HepG2 (cell line): Measurements from ENCODE around the gene NUAK1. TPM values are rescaled to one million over a fixed set of nuclear protein-coding genes. Genes with fewer than 3 reads are reported as not detected.

Experiments
- MXD3 ChIP-seq: IDR thresholded peaks from 2 replicates; pipeline ENCODE4 v1.6.1; 2016; ENCODE audit warnings: mild to moderate bottlenecking, missing biosample characterization, missing genetic modification reagents
- ZC3H4 ChIP-seq: sonication (generic); formaldehyde crosslinking; IDR thresholded peaks from 2 replicates; pipeline ENCODE4 v1.4.0; 2020; ENCODE audit warnings: missing genetic modification reagents, borderline replicate concordance
- ZNF136 ChIP-seq: sonication (generic); formaldehyde crosslinking; IDR thresholded peaks from 2 replicates; pipeline ENCODE4 v1.8.1; 2022; ENCODE audit warnings: low read depth, mild to moderate bottlenecking, moderate library complexity, missing genetic modification reagents
- ZNF44 ChIP-seq: sonication (generic); formaldehyde crosslinking; IDR thresholded peaks from 2 replicates; pipeline ENCODE4 v1.5.1; 2020; ENCODE audit warnings: mild to moderate bottlenecking, missing genetic modification reagents
- ZNF619 ChIP-seq: sonication (generic); formaldehyde crosslinking; IDR thresholded peaks from 2 replicates; pipeline ENCODE4 v1.4.0; 2020; ENCODE audit warnings: mild to moderate bottlenecking, missing genetic modification reagents
- ZNF792 ChIP-seq: IDR thresholded peaks from 2 replicates; pipeline ENCODE4 v1.6.1; 2016
- polyA plus RNA-seq, 8 experiments: library from polyadenylated mRNA; depleted of rRNA in 3 of 8; stranded (reverse) in 7 of 8; unstranded in 1 of 8; fragments of >200 nt; fragmentation: Illumina TruSeq in 4 of 8; extraction: Trizol in 4 of 8; gene quantifications; 2 replicates each; pipeline versions ENCODE4 v1.2.1 to v1.2.3, GENCODE V29; 2011 to 2016; ENCODE audit warnings: low read depth in 4 of 8, missing spikeins in 1 of 8, mixed read lengths in 1 of 8; ENCODE audit not compliant: insufficient read depth in 1 of 8
- total RNA-seq, 5 experiments: library from RNA; depleted of rRNA; stranded (reverse); fragments of >200 nt; fragmentation: Illumina TruSeq; extraction: Trizol; gene quantifications; 2 replicates each; pipeline ENCODE4 v1.2.3, GENCODE V29; 2016; ENCODE audit warnings: low read depth in 1 of 5
- TF ChIP-seq, protein P1 (sequence below): fragments of 450-650 bp; IDR thresholded peaks from 2 replicates; pipeline ENCODE4 v1.6.1; 2017; ENCODE audit warnings: mild to moderate bottlenecking
- TF ChIP-seq, protein P2 (sequence below): sonication (generic); formaldehyde crosslinking; IDR thresholded peaks from 2 replicates; pipeline ENCODE4 v1.8.1; 2023; ENCODE audit warnings: mild to moderate bottlenecking, inconsistent platforms, moderate library complexity, missing genetic modification reagents, borderline replicate concordance

Gene NUAK1
- total and polyA plus RNA-seq, 2 of the 13 experiments (the other 11 are each of a cell fraction or from before 2014, with no cell fraction given): 1.7 to 1.9 TPM

GRCh38 chr12:106131676-106132075 lies 7.1 kb downstream of the NUAK1 start (continued):
- TF ChIP-seq MXD3 (CRISPR knock-in tag): no peak
- TF ChIP-seq, protein P1, sequence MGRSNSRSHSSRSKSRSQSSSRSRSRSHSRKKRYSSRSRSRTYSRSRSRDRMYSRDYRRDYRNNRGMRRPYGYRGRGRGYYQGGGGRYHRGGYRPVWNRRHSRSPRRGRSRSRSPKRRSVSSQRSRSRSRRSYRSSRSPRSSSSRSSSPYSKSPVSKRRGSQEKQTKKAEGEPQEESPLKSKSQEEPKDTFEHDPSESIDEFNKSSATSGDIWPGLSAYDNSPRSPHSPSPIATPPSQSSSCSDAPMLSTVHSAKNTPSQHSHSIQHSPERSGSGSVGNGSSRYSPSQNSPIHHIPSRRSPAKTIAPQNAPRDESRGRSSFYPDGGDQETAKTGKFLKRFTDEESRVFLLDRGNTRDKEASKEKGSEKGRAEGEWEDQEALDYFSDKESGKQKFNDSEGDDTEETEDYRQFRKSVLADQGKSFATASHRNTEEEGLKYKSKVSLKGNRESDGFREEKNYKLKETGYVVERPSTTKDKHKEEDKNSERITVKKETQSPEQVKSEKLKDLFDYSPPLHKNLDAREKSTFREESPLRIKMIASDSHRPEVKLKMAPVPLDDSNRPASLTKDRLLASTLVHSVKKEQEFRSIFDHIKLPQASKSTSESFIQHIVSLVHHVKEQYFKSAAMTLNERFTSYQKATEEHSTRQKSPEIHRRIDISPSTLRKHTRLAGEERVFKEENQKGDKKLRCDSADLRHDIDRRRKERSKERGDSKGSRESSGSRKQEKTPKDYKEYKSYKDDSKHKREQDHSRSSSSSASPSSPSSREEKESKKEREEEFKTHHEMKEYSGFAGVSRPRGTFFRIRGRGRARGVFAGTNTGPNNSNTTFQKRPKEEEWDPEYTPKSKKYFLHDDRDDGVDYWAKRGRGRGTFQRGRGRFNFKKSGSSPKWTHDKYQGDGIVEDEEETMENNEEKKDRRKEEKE: no peak
- no peak for TF ChIP-seq ZNF44 (CRISPR knock-in tag)
- TF ChIP-seq ZNF792 (CRISPR knock-in tag): no peak
- TF ChIP-seq ZNF136 (CRISPR knock-in tag): no peak
- no peak for TF ChIP-seq ZNF619
- TF ChIP-seq, protein P2, sequence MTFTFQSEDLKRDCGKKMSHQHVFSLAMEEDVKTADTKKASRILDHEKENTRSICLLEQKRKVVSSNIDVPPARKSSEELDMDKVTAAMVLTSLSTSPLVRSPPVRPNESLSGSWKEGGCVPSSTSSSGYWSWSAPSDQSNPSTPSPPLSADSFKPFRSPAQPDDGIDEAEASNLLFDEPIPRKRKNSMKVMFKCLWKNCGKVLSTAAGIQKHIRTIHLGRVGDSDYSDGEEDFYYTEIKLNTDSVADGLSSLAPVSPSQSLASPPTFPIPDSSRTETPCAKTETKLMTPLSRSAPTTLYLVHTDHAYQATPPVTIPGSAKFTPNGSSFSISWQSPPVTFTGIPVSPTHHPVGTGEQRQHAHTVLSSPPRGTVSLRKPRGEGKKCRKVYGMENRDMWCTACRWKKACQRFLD (CRISPR knock-in tag): no peak
- TF ChIP-seq ZC3H4 (CRISPR knock-in tag): no peak
